Karpas-422 (cell line): ENCODE results near the gene DCST2. TPM values are rescaled to one million over a fixed set of nuclear protein-coding genes. Genes with fewer than 3 reads are reported as not detected.

Experiments
- DNase-seq: peaks from one replicate; pipeline ENCODE4 v3.0.0-alpha.2; 2015
- H2AFZ ChIP-seq: fragments of 200-600 bp; sonication (generic); 2 replicates; pipeline ENCODE4 v1.6.1; 2014; ENCODE audit warnings: antibody characterized with exemption, low read length, mixed read lengths
- H3K27ac ChIP-seq: fragments of 200-600 bp; sonication (generic); 2 replicates; pipeline ENCODE4 v1.5.1; 2014; ENCODE audit warnings: mild to moderate bottlenecking, low read length, moderate library complexity
- H3K27me3 ChIP-seq: fragments of 200-600 bp; sonication (generic); 2 replicates; pipeline ENCODE4 v1.6.1; 2014; ENCODE audit warnings: low read length, mixed read lengths
- H3K36me3 ChIP-seq: fragments of 200-600 bp; sonication (generic); 2 replicates; pipeline ENCODE4 v1.6.1; 2014; ENCODE audit warnings: low read length, mixed read lengths; ENCODE audit not compliant: insufficient read depth
- H3K4me1 ChIP-seq: fragments of 200-600 bp; sonication (generic); 2 replicates; pipeline ENCODE4 v1.6.1; 2014; ENCODE audit warnings: mild to moderate bottlenecking, low read length, mixed read lengths
- H3K4me2 ChIP-seq: fragments of 200-600 bp; sonication (generic); 2 replicates; pipeline ENCODE4 v1.6.1; 2014; ENCODE audit warnings: low read length, low read depth, mild to moderate bottlenecking; ENCODE audit not compliant: poor library complexity, severe bottlenecking
- H3K4me3 ChIP-seq: fragments of 200-600 bp; sonication (generic); 2 replicates; pipeline ENCODE4 v1.5.1; 2014; ENCODE audit warnings: mild to moderate bottlenecking, antibody characterized with exemption, low read length, mixed read lengths
- H3K79me2 ChIP-seq: fragments of 200-600 bp; sonication (generic); 2 replicates; pipeline ENCODE4 v1.6.1; 2014; ENCODE audit warnings: mild to moderate bottlenecking, low read length, mixed read lengths
- H3K9ac ChIP-seq: fragments of 200-600 bp; sonication (generic); 2 replicates; pipeline ENCODE4 v1.6.0; 2014; ENCODE audit warnings: low read length
- H3K9me2 ChIP-seq: fragments of 200-600 bp; sonication (generic), shearing (Covaris generic); replicated peaks from 2 replicates; pipeline ENCODE4 v1.6.0; 2014; ENCODE audit warnings: mild to moderate bottlenecking, low read length, moderate library complexity; ENCODE audit not compliant: insufficient read depth
- H3K9me3 ChIP-seq: fragments of 300-700, 200-600 bp; sonication (generic); 2 replicates; pipeline ENCODE4 v1.6.1; 2014; ENCODE audit warnings: low read length, mixed read lengths
- H4K20me1 ChIP-seq: fragments of 200-600 bp; sonication (generic); 2 replicates; pipeline ENCODE4 v1.6.1; 2014; ENCODE audit warnings: mild to moderate bottlenecking, antibody characterized with exemption, low read length, low read depth; ENCODE audit not compliant: insufficient read depth
- total RNA-seq: library from RNA; depleted of rRNA; stranded (reverse); fragments of >200 nt; shearing (Covaris generic); gene quantifications from 2 replicates; pipeline ENCODE4 v1.2.3, GENCODE V29; 2014; ENCODE audit warnings: low replicate concordance

The DCST2 gene
- total RNA-seq, 1 experiment from 2014 or later, result 3.5 TPM

DNA sequence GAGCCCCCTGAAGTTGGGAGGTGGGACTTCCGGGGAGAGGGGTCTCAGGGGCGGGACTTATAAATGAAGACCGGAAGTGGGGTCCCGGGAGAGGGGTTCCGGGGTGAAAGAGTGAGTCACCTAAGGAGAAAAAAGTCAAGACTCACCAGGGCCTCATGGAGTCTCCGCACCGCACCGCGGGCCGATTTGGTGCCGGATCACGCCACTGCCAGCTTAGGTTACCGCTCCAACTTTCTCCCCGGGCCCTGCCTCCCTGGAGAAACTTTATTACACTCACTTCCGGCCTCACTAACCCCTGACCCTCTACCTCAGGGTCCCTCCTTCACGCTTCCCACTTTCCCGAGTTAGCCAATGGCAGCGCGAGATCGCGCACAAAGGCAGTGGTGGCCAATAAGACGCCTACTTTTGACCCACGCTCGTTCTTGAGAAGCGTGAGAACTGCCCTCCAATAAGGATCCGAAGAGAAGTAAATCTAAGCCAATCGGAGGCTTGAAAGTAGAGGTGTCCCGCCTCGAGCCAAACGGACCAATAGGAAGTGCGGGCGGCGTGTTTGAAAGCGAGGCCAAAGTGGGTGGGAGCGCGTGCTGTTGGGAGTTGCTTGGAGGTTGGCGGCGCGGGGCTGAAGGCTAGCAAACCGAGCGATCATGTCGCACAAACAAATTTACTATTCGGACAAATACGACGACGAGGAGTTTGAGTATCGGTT lies 59.3 kb downstream of the DCST2 start, which contains the start of gene CKS1B:
CKS1B (plus strand) TSS at position 580 of the 706 bp plus-strand sequence; CDS start at position 645, 65 bp downstream.
- no peaks in the 10 kb centered on the region for H3K9me3 ChIP-seq
- no peak within 1 kb of the TSS; the same call in 1 of the 2 replicates for H2AFZ ChIP-seq
- H4K20me1 ChIP-seq, result no peaks in the 10 kb centered on the region
- peak; percentile 100 for DNase-seq
- peaks cover 53% of the 10 kb centered on the region for H3K4me1 ChIP-seq
- no peaks in the 10 kb centered on the region for H3K9me2 ChIP-seq
- peaks cover 75% of the 10 kb centered on the region for H3K79me2 ChIP-seq
- H3K9ac ChIP-seq, result peak within 1 kb of the TSS; percentile 94
- H3K27ac ChIP-seq, result peak within 1 kb of the TSS; percentile 94
- H3K36me3 ChIP-seq, result peaks cover 22% of the 10 kb centered on the region
- peak within 1 kb of the TSS; percentile 90 for H3K4me2 ChIP-seq
- peak within 1 kb of the TSS; percentile 73 for H3K4me3 ChIP-seq
- H3K27me3 ChIP-seq, result no peaks in the 10 kb centered on the region

DNA sequence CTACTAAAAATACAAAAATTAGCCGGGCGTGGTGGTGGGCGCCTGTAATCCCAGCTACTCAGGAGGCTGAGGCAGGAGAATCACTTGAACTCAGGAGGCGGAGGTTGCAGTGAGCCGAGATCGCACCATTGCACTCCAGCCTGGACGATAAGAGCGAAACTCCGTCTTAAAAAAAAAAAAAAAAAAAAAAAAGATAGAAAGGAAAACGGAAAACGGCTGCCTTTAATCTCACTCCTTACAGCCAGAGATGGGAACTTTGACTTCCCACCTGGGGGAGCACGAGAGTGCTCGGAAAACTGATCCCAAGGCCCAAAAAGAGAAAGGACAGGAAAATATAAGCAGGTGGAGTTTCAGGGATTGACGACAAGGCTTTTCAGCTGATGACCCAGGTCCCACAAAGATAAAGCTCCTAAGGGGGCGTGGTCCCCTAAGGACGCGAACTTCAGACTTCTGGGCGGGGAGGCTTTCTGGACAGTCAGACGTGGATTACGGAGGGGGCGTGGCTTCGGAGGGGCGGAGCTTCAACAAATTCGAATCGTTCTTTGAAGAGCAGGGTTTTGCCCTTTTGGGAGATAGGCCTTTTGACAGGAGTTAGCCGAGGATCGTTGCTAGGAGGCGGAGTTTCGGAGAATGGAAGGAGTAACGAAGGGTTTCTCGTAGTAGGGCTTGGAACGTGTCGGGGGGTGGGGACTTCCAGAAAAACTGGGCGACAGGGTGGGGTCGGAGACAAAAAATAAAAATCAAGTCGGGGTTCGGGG lies 60.1 kb downstream of the DCST2 start:
- Histone ChIP-seq H3K4me2 (peak overlapping the region; percentile 90), H3K9ac (peak overlapping the region; percentile 94), H3K4me1 (peaks cover 57% of the 10 kb centered on the region), H3K79me2 (peaks cover 78% of the 10 kb centered on the region), H3K27me3 (no peaks in the 10 kb centered on the region), H3K9me3 (no peaks in the 10 kb centered on the region), H2AFZ (no peak overlapping the region; the same call in 1 of the 2 replicates), H3K27ac (peak overlapping the region; percentile 94), H3K9me2 (no peaks in the 10 kb centered on the region), H3K36me3 (peaks cover 19% of the 10 kb centered on the region), H4K20me1 (no peaks in the 10 kb centered on the region), H3K4me3 (peak overlapping the region; percentile 73)
- peak; percentile 98 for DNase-seq

DNA sequence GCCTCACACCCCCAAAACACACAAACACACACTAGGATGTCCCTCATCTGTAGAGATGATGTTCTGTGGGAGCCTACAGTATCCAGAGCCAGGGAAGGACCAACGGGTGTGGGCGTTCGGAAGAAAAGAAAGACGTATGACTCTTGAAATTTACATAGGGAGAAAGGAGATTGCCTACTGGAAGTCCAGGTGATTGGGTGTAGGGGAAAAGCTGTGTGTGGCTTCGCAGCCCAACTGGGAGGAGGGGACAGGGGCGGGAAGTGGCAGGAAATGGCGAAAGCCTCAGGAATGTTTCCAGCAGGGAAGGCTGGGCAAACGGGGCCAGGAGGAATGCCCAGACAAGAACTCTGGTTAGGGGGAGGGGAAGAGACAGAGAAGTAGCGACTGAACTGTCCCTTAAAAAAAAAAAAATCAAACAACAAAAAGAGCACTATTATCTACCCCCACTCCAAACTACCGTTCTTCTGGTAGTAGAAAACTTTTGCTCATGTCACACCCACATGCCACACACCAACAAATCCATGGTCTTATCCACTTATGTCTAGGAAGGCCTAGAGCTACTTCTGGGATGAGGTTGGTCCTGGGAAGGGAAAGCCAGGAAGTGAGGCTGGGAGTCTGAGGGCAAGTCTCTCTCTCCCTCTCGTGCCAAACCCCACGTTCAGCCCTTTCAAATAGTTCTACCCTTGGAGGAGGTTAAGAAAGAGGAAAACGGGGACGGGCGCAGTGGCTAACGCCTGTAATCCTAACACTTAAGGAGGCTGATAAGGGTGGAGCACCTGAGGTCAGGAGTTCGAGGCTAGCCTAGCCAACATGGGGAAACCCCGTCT lies 60.9 kb downstream of the DCST2 start:
- H3K27ac ChIP-seq, result no peak overlapping the region
- peaks cover 57% of the 10 kb centered on the region for H3K4me1 ChIP-seq
- H3K9me3 ChIP-seq, result no peaks in the 10 kb centered on the region
- peak overlapping the region; percentile 90 for H3K4me2 ChIP-seq
- H3K79me2 ChIP-seq, result peaks cover 70% of the 10 kb centered on the region
- no peaks in the 10 kb centered on the region for H4K20me1 ChIP-seq
- H3K9ac ChIP-seq, result peak overlapping the region; percentile 94
- H2AFZ ChIP-seq, result no peak overlapping the region
- H3K4me3 ChIP-seq, result peak overlapping the region; percentile 73; the same call in 1 of the 2 replicates
- H3K36me3 ChIP-seq, result peaks cover 11% of the 10 kb centered on the region; the same call in 1 of the 2 replicates
- H3K27me3 ChIP-seq, result no peaks in the 10 kb centered on the region
- no peak for DNase-seq
- H3K9me2 ChIP-seq, result no peaks in the 10 kb centered on the region

DNA sequence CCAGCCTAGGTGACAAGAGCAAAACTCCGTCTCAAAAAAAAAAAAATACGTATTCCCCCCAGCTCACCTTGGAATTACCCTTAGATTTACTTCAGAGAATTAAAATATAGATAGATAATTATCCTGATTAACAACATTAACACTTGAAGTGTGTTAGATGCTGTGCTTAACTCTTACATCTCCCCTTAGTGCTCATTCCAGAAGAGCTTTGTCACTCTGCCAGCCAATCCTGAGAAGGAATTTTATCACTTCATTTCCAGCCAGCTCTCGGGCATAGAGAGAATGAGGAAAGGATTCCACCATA lies 61.4 kb downstream of the DCST2 start:
- Histone ChIP-seq H3K9me3 (no peaks in the 10 kb centered on the region), H3K27me3 (no peaks in the 10 kb centered on the region), H3K4me1 (peaks cover 52% of the 10 kb centered on the region), H3K9ac (no peak overlapping the region), H3K9me2 (no peaks in the 10 kb centered on the region), H3K4me3 (no peak overlapping the region), H4K20me1 (no peaks in the 10 kb centered on the region), H3K36me3 (peaks cover 11% of the 10 kb centered on the region; the same call in 1 of the 2 replicates), H3K4me2 (no peak overlapping the region), H3K79me2 (peaks cover 64% of the 10 kb centered on the region), H2AFZ (no peak overlapping the region), H3K27ac (no peak overlapping the region)
- DNase-seq, result no peak

DNA sequence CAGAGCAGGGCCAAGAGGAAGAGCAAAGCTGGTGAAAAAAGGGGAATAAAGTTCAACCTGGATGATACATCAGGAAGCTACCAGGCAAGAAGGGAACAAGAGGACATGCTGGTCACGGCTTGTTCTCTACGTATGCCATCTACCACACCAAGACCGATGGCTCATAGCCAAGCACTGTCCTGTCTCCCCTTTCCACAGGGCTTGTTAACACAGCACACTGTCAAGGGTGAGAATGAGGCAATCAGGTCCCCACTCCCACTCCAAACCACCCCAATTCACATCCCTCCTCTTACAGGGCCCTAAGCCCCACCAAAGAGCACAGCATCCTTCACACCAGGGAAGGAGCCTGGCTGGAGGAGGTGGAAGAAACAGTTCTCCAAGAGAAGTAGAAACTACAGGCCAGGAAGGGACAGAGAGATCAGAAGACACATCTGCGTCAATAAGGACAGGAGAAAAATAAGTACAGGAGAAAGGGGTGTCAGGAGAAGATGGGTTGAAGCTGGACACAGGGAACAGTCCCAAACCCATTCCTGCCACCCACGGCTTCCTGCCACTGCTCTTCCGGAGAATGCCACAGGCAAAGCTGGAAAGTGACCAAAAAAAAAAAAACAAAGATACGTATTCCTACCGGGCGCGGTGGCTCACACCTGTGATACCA lies 62.1 kb downstream of the DCST2 start:
- Histone ChIP-seq H3K36me3 (peaks cover 5% of the 10 kb centered on the region; the same call in 1 of the 2 replicates), H3K79me2 (peaks cover 57% of the 10 kb centered on the region), H3K27me3 (no peaks in the 10 kb centered on the region), H3K4me1 (peaks cover 45% of the 10 kb centered on the region), H4K20me1 (no peaks in the 10 kb centered on the region), H3K27ac (no peak overlapping the region), H3K4me3 (no peak overlapping the region), H3K9me3 (no peaks in the 10 kb centered on the region), H2AFZ (no peak overlapping the region), H3K9ac (peak overlapping the region; percentile 28), H3K9me2 (no peaks in the 10 kb centered on the region), H3K4me2 (peak overlapping the region; percentile 55)
- DNase-seq, result no peak

DNA sequence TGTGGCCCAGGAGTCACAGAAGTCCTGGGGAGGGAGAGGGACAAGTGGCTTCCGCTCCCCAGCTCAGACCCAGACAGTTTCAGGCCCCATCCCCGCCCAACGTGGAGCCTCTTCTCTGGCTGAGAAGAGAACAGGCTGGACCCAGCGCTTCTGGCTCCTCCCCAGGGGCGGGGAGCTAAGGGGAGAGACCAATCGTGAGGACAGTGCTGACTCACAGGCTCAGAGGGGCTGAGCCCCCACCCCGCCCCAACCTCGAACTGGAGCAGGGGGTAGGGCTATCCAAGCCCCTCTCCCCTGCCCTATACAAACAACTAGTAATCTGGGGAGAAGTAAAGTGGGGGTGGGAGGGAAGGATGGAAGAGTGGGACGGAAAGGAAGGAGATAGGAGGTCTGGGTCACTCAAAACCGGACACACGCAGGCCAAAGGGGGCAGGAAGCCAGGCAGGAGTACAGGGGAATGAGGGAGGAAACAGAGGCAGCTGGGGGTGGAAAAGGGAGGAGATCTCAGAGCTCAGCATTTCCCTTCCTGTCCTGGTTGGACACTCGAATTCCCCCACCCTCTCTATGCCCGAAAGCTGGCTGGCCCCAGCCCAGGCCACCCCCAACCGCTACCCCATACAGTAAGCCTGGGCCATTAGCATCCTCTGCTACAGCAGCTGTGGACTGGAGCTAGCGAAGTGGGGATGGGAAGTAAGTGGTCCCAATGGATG lies 62.8 kb downstream of the DCST2 start, which contains the start of gene SHC1:
SHC1 (minus strand) TSS at position 117 of the 710 bp plus-strand sequence. CDS start 221 bp downstream, outside the sequence.
- Histone ChIP-seq H3K4me1 (peaks cover 39% of the 10 kb centered on the region), H3K27ac (no peak within 1 kb of the TSS), H3K36me3 (peaks cover 5% of the 10 kb centered on the region; the same call in 1 of the 2 replicates), H2AFZ (no peak within 1 kb of the TSS), H3K9ac (peak within 1 kb of the TSS; percentile 53), H3K9me2 (no peaks in the 10 kb centered on the region), H3K9me3 (no peaks in the 10 kb centered on the region), H3K27me3 (no peaks in the 10 kb centered on the region), H3K79me2 (peaks cover 50% of the 10 kb centered on the region), H3K4me2 (peak within 1 kb of the TSS; percentile 55), H3K4me3 (peak within 1 kb of the TSS; percentile 30; the same call in 1 of the 2 replicates), H4K20me1 (no peaks in the 10 kb centered on the region)
- DNase-seq, result peak; percentile 89

DNA sequence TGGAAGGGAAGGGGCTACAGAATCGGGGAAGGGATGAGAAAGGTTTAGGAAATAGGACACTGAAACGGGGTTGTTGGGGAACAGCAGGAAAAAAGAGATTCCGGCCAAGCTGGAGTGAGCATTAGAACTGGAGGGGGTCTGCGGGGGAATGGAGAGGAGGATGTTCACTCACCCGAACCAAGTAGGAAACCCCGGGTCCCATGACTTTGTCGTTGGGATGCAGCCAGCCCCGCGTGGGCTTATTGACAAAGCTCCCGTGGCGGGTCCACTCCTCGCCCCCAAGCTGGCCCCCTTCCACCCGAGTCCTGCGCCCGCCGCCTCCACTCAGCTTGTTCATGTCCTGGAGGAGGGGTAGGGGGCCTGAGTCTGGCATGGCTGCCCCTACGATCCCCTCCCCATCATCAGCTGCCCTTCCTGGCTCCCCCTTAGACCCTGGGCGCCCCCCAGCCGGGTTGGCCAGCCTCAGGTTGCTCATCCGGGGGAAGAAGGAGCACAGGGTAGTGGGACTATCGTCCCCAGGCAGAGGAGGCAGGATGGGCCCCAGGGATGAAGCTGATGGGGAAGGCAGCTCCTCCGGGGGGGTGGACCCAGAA lies 63.6 kb downstream of the DCST2 start:
- Histone ChIP-seq H3K4me1 (peaks cover 39% of the 10 kb centered on the region), H3K4me2 (peak overlapping the region; percentile 55), H3K9me2 (no peaks in the 10 kb centered on the region), H3K4me3 (peak overlapping the region; percentile 30; the same call in 1 of the 2 replicates), H3K36me3 (peaks cover 5% of the 10 kb centered on the region; the same call in 1 of the 2 replicates), H3K79me2 (peaks cover 42% of the 10 kb centered on the region), H2AFZ (no peak overlapping the region), H3K27ac (no peak overlapping the region), H4K20me1 (no peaks in the 10 kb centered on the region), H3K9me3 (no peaks in the 10 kb centered on the region), H3K9ac (peak overlapping the region; percentile 53), H3K27me3 (no peaks in the 10 kb centered on the region)
- DNase-seq, result no peak
